Esophagus muscularis mucosa (tissue), 4 donors: ENCODE measurements around the gene TBC1D32. TPM values are rescaled to one million over a fixed set of nuclear protein-coding genes. Genes with fewer than 3 reads are reported as not detected.

Source experiments
- DNase-seq: peaks from one replicate; pipeline ENCODE4 v3.0.0-alpha.2; 2017; ENCODE audit errors: extremely low spot score
- H3K27ac ChIP-seq, 4 donors: fragments of 200-600 bp; sonication (generic); replicated peaks in 1 of 4; 1 replicate in 3 of 4; 2 replicates in 1 of 4; pipeline ENCODE4 v1.5.1; 2016 to 2019; ENCODE audit warnings: mild to moderate bottlenecking in 1 of 4
- H3K27me3 ChIP-seq, 4 donors: fragments of 200-600 bp; sonication (generic); one replicate each; pipeline versions ENCODE4 v1.5.1 to v1.6.0; 2016 to 2019
- H3K36me3 ChIP-seq, 4 donors: fragments of 200-600 bp; sonication (generic); one replicate each; pipeline ENCODE4 v1.5.1; 2016 to 2019
- H3K4me1 ChIP-seq, 4 donors: fragments of 200-600 bp; sonication (generic); one replicate each; pipeline ENCODE4 v1.5.1; 2016 to 2019
- H3K4me3 ChIP-seq, 4 donors: fragments of 200-600 bp; sonication (generic); 1 replicate in 2 of 4; 2 replicates in 2 of 4; pipeline ENCODE4 v1.5.1; 2016 to 2019; ENCODE audit warnings: mild to moderate bottlenecking in 4 of 4, moderate library complexity in 1 of 4
- H3K9me3 ChIP-seq, 4 donors: fragments of 200-600 bp; sonication (generic); 1 replicate in 3 of 4; 2 replicates in 1 of 4; pipeline ENCODE4 v1.5.1; 2016 to 2019
- EP300 ChIP-seq: sonication (generic); formaldehyde crosslinking; IDR thresholded peaks from one replicate; pipeline ENCODE4 v1.6.1; 2017; ENCODE audit warnings: antibody characterized with exemption
- POLR2A ChIP-seq: fragments of 450-650 bp; IDR thresholded peaks from one replicate; pipeline ENCODE4 v1.6.1; 2017; ENCODE audit warnings: antibody characterized with exemption, moderate library complexity, mild to moderate bottlenecking, low read depth
- POLR2AphosphoS5 ChIP-seq, 2 donors: sonication (generic); formaldehyde crosslinking; IDR thresholded peaks; one replicate each; pipeline ENCODE4 v1.6.1; 2017; ENCODE audit warnings: antibody characterized with exemption in 2 of 2
- WGBS: methylation state at CpG from one replicate; pipeline ENCODE4 v1.1.5; 2018; 5-methylcytosine and 5-hydroxymethylcytosine counted together
- intact Hi-C: fragments of 100-400 bp; cut with DNase I; formaldehyde crosslinking; loops from one replicate; pipeline ENCODE4 v1.15.1; 2023
- total RNA-seq, 4 donors: library from RNA; depleted of rRNA; stranded (reverse); fragments of >200 nt; gene quantifications; one replicate each; pipeline versions ENCODE4 v1.1.0 to v1.2.1, GENCODE V29; 2016
- TF ChIP-seq, protein P1 (sequence below), 3 experiments: fragments of 200-600 bp in 2 of 3; fragments of 450-650 bp in 1 of 3; sonication (generic) in 2 of 3; IDR thresholded peaks; one replicate each; pipeline ENCODE4 v1.5.1; 2017 to 2019; ENCODE audit warnings: antibody characterized with exemption in 3 of 3, mild to moderate bottlenecking in 2 of 3, moderate library complexity in 1 of 3

TBC1D32 gene
- total RNA-seq, 4 donors from 2014 or later, result 2.2 to 3.3 (median 2.8) TPM

GRCh38 chr6:121333196-121333595 is 1.1 kb downstream of the TBC1D32 start:
- WGBS, result 94% methylated on average over 4 of the region's 4 CpGs
- DNase-seq, result no peak
- no peaks in the 10 kb centered on the region for H3K36me3 ChIP-seq
- peaks cover 0 to 13% (median 9%) of the 10 kb centered on the region in 4 donors for H3K4me1 ChIP-seq
- TF ChIP-seq POLR2A, result no peak
- TF ChIP-seq EP300, result no peak
- no peaks in the 10 kb centered on the region for H3K27me3 ChIP-seq
- H3K27ac ChIP-seq, result no peak overlapping the region
- H3K9me3 ChIP-seq, result no peaks in the 10 kb centered on the region
- H3K4me3 ChIP-seq, result no peak overlapping the region
- intact Hi-C loops, result no loop called here

DNA sequence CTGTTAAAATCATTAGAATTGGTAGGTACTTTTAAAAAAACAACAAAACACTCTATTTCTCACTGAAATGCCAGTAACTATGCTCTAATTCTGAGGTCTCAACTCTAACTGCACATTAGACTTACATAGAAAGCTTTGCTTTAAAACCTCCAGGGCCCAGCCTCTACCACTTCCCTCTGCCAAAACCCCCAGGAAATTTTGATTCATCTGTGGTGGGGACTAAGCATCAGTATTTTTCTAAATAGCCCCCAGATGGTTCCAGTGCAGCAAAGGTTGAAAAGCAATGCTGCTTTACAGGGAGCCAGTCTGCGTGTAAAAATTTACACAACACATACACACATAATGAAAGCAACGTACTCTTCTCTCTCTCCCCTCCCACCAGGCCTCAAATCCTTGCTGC is 3.8 kb downstream of the TBC1D32 start:
- H3K4me1 ChIP-seq, result peaks cover 0 to 13% (median 9%) of the 10 kb centered on the region in 4 donors
- intact Hi-C loops, result no loop called here

GRCh38 chr6:121321282-121321681 is 13.0 kb downstream of the TBC1D32 start:
- intact Hi-C loops, result no loop called here
- Histone ChIP-seq H3K27me3 (no peaks in the 10 kb centered on the region), H3K4me3 (no peak overlapping the region), H3K9me3 (no peaks in the 10 kb centered on the region), H3K4me1 (peaks cover 0 to 3% (median 0%) of the 10 kb centered on the region in 4 donors), H3K36me3 (peaks cover 0 to 11% (median 2%) of the 10 kb centered on the region in 4 donors), H3K27ac (no peak overlapping the region)
- WGBS, result 93% methylated on average over 4 of the region's 4 CpGs
- TF ChIP-seq POLR2AphosphoS5 (IDR thresholded peaks at IDR 0.05), result no peak
- no peak for TF ChIP-seq POLR2A
- TF ChIP-seq, protein P1, sequence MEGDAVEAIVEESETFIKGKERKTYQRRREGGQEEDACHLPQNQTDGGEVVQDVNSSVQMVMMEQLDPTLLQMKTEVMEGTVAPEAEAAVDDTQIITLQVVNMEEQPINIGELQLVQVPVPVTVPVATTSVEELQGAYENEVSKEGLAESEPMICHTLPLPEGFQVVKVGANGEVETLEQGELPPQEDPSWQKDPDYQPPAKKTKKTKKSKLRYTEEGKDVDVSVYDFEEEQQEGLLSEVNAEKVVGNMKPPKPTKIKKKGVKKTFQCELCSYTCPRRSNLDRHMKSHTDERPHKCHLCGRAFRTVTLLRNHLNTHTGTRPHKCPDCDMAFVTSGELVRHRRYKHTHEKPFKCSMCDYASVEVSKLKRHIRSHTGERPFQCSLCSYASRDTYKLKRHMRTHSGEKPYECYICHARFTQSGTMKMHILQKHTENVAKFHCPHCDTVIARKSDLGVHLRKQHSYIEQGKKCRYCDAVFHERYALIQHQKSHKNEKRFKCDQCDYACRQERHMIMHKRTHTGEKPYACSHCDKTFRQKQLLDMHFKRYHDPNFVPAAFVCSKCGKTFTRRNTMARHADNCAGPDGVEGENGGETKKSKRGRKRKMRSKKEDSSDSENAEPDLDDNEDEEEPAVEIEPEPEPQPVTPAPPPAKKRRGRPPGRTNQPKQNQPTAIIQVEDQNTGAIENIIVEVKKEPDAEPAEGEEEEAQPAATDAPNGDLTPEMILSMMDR (IDR thresholded peaks at IDR 0.05), result no peak
- no peak for TF ChIP-seq EP300
- no peak for DNase-seq

More for the DNA sequence above, 3.8 kb downstream of the TBC1D32 start:
- no peaks in the 10 kb centered on the region for H3K9me3 ChIP-seq
- WGBS, result 84% methylated on average over 2 of the region's 2 CpGs
- no peak for TF ChIP-seq POLR2AphosphoS5 (IDR thresholded peaks at IDR 0.05)
- TF ChIP-seq, protein P1 (IDR thresholded peaks at IDR 0.05), result no peak
- no peak for TF ChIP-seq EP300
- TF ChIP-seq POLR2A, result no peak
- no peak overlapping the region for H3K4me3 ChIP-seq
- H3K27ac ChIP-seq, result no peak overlapping the region
- H3K27me3 ChIP-seq, result no peaks in the 10 kb centered on the region
- H3K36me3 ChIP-seq, result no peaks in the 10 kb centered on the region
- DNase-seq, result no peak

- intact Hi-C loops, result no loop called here
- peaks cover 0 to 11% (median 2%) of the 10 kb centered on the region in 4 donors for H3K36me3 ChIP-seq
- H3K27me3 ChIP-seq, result no peaks in the 10 kb centered on the region
- no peak for DNase-seq
- no peak overlapping the region for H3K4me3 ChIP-seq
- no peaks in the 10 kb centered on the region for H3K9me3 ChIP-seq
- TF ChIP-seq, protein P1 (IDR thresholded peaks at IDR 0.05), result no peak
- TF ChIP-seq POLR2AphosphoS5 (IDR thresholded peaks at IDR 0.05) (no peak), EP300 (no peak), POLR2A (no peak)
- H3K4me1 ChIP-seq, result peaks cover 0 to 3% (median 0%) of the 10 kb centered on the region in 4 donors
- WGBS, result 89% methylated on average over 2 of the region's 2 CpGs
- no peak overlapping the region for H3K27ac ChIP-seq
These were observed 14.7 kb downstream of the TBC1D32 start for GRCh38 chr6:121319603-121320002.

DNA sequence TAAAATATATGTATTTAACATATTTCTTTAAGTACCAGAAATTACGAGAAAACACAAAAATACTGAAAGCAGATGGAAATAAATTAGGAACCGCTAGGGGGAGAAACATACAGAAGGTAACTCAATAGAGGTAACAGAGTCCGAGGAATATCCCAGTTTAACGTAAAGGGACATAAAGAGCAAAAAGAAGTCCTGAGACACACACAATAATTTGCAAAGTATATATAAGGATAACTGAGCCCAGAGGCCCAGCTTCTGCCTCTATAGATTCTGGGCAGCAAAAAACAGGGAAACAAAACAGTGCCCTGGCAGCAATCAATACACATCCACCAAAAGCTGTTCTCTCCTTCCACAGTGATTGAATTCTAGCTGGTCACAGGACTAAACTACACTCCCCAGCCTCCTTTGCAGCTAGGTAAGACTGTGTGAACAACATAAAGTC is 15.1 kb downstream of the TBC1D32 start:
- no peak for DNase-seq
- peak overlapping the region; percentile 18 to 37 (median 22) for H3K4me3 ChIP-seq
- 26% methylated on average over 4 of the region's 4 CpGs for WGBS

More for the DNA sequence above, 15.1 kb downstream of the TBC1D32 start:
- H3K9me3 ChIP-seq, result no peaks in the 10 kb centered on the region
- TF ChIP-seq POLR2AphosphoS5 (IDR thresholded peaks at IDR 0.05), result no peak
- TF ChIP-seq, protein P1 (IDR thresholded peaks at IDR 0.05), result peak; percentile 33 to 54 (median 35)
- peaks cover 0 to 11% (median 2%) of the 10 kb centered on the region in 4 donors for H3K36me3 ChIP-seq
- intact Hi-C loops, result no loop called here
- peaks cover 0 to 3% (median 0%) of the 10 kb centered on the region in 4 donors for H3K4me1 ChIP-seq
- no peak overlapping the region for H3K27ac ChIP-seq
- no peaks in the 10 kb centered on the region for H3K27me3 ChIP-seq
